AG09319 (cell line): ENCODE results near the gene ALG14.
A peak's percentile ranks its signal among the peaks of the same experiment; 100 is the strongest.
"Not testable (repeated sequence)": the region's sequence is repeated elsewhere in the genome, so short reads cannot be mapped to it uniquely, and the experiment has no call there.

ENCODE experiments used
- DNase-seq: peaks from one replicate; pipeline ENCODE4 v3.0.0-alpha.2; 2010; ENCODE audit warnings: low read depth; ENCODE audit errors: extremely low read depth
- CTCF ChIP-seq: IDR thresholded peaks from 2 replicates; pipeline ENCODE4 v1.5.1; 2011; ENCODE audit warnings: low read depth, mild to moderate bottlenecking, inconsistent platforms, low read length, moderate library complexity

Gene ALG14

GRCh38 chr1:95058974-95059373, 13.8 kb downstream of the ALG14 start:
- TF ChIP-seq CTCF, result no peak
- DNase-seq, result no peak

- TF ChIP-seq CTCF, result no peak
- no peak for DNase-seq
Measured at GRCh38 chr1:95057351-95057750, 15.4 kb downstream of the ALG14 start.

GRCh38 chr1:95049935-95050334, 22.8 kb downstream of the ALG14 start:
- DNase-seq, result no peak
- TF ChIP-seq CTCF, result no peak

GRCh38 chr1:95048317-95048716, 24.4 kb downstream of the ALG14 start:
- no peak for DNase-seq
- TF ChIP-seq CTCF, result no peak

GRCh38 chr1:95047624-95048023, 25.1 kb downstream of the ALG14 start:
- not testable (repeated sequence) for DNase-seq

- DNase-seq, result no peak
- no peak for TF ChIP-seq CTCF
Measured at GRCh38 chr1:95046359-95046758, 26.4 kb downstream of the ALG14 start.

GRCh38 chr1:95043141-95043980, 29.4 kb downstream of the ALG14 start:
- DNase-seq, result peak; percentile 69
- TF ChIP-seq CTCF, result peak; percentile 97

GRCh38 chr1:95042286-95042685, 30.5 kb downstream of the ALG14 start:
- no peak for DNase-seq
- no peak for TF ChIP-seq CTCF
